Activated CD8-positive, alpha-beta memory T cell treated with anti-CD3 and anti-CD28 coated beads for 4 hours (primary cell): Measurements from ENCODE around the gene HLX.

ENCODE experiments used
- DNase-seq, 2 donors: peaks; one replicate each; pipeline ENCODE4 v3.0.0-alpha.2; 2020; ENCODE audit warnings: low read depth in 2 of 2

Gene HLX

GRCh38 chr1:220896092-220896491 lies 16.8 kb downstream of the HLX start:
- no peak for DNase-seq

DNA sequence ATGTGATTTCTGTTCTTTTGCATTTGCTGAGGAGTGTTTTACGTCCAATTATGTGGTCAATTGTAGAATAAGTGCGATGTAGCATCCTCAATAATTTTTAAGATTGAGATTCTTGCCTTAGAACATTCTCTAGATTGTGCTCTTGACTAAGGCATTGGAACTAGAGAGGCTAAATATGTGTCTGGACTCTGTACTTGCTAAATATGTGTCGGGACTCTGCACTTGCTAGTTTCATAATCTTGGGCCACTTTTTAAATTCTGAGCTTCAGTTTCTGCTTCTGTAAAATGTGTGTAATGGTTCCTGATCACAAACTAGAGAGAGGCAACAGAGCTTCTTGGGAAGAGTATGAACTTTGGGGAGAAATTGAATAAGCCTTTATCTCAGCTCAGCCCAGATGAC lies 21.6 kb downstream of the HLX start:
- no peak for DNase-seq

DNA sequence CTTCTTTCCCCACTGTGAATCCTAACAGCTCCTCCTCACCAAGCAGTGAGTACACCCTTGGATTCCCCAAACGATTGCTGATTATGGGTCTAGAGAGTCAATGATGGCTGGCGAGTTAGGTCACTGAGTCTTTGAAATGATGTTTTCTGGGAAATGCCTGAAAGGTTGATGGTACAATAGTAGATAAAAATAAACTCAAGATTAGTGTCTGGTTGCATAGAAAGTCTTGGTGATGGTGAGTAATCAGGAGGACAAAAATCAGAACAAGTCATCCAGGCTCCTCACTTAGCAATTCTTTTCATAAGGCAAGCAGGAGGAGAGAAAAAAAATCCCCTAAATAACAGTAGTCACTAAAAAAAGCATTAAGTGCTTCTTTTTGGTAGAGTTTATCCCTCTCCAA lies 22.6 kb downstream of the HLX start:
- no peak for DNase-seq

GRCh38 chr1:220902916-220903315 lies 23.7 kb downstream of the HLX start:
- DNase-seq = no peak

DNA sequence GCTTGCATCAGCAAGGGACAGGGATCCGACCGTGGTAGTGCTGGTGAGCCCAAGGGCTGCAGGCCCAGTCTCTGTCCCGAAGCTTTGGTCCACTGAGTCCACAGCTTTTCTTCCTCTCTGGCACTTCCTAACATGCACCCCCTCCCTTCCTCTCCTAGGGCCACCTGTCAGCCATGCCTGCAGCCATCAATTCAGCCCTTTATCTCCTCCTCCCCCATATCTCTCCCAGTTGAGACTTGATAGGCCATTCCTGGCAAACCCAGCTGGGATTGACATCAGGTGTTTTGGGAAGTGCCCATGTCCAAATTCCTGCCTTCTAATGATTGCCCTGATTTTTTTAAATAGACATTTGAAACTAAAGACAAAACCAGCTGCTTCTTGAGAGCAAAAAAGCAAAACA lies 25.6 kb downstream of the HLX start:
- DNase-seq = no peak

GRCh38 chr1:220905650-220906560 lies 26.7 kb downstream of the HLX start:
- DNase-seq = no peak

GRCh38 chr1:220906561-220907334 lies 27.5 kb downstream of the HLX start:
- DNase-seq = no peak

DNA sequence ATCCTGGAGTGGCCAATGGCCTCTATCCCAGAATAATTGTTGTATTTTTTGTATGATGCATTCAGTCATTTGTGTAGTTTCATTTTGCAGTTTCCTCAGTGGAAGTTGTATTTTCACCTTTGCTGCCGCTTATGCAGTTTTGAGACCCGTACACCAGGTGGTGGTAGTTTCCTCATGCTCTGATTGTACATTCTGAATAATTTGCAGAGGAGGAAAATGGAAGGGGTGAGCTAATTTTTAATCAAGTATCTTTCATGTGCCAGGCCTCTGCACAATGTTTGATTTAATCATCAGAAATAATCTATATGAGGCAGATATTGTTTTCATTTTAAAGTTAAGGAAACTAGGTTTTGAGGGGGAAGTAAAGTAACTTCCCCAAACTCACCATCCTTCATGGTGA lies 29.5 kb downstream of the HLX start:
- DNase-seq = no peak

GRCh38 chr1:220910021-220910420 lies 30.8 kb downstream of the HLX start:
- no peak for DNase-seq

DNA sequence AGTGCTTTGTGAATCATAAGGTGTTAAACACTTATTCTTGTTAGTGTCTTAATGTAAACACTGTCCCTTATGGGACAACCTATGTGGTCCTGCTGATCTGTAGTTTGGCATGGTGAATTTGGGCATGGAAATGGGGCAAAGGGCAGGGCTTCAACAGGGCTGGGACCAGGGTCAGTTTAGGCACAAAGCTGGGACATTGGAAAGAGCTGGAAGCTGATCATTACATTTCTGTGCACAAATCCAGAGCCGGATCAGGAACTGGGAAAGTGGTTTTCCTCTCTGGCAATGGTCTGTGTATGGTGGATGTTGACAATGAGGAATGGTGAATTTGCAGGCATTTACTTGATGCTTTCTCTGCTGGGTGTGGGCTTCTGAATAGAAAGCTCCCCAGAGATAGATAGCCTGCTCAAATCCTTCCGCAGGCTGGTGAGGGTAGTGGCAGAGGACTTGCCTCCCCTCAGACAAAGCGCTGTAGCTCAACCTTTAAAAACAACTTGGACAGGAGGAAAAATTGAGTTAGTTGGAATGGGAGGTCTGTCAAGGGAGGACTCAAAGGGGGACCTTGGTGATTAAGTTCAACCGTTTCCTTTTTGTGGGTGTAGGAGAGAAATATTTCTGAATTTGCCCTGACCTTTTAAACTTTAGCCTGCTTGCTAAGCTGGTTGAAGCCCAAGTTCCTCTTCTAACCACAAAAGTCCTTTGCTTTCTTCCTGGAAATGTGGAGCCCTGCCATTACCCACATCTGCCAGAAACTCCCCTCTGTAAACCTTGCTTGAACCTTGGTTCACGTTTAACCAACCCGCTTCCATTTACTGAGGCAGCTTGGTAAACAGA lies 35.3 kb downstream of the HLX start:
- no peak for DNase-seq

- no peak for DNase-seq
Measured at GRCh38 chr1:220915117-220915440, 35.8 kb downstream of the HLX start.

DNA sequence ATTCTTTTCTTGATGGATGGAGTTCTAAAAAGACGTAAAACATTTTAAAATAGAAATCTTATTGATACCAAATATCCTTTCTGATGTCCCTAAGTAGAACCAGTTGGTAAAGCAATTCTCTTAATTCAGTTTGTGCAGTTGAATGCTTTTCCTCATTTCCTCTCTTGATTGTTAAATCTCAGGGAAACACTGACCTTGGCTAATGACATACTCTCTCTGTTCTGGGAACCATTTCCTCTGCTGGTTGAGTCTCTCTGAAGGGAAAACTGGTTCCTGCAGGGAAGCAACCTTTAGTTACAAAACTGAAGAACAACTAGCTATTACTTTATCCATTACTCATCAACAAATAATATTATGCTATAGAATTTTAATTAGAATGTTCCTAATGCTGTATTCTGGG lies 36.7 kb downstream of the HLX start:
- DNase-seq = no peak

- no peak for DNase-seq
Measured at GRCh38 chr1:220917101-220917500, 37.9 kb downstream of the HLX start.

- no peak for DNase-seq
Measured at GRCh38 chr1:220917535-220918209, 38.4 kb downstream of the HLX start.

DNA sequence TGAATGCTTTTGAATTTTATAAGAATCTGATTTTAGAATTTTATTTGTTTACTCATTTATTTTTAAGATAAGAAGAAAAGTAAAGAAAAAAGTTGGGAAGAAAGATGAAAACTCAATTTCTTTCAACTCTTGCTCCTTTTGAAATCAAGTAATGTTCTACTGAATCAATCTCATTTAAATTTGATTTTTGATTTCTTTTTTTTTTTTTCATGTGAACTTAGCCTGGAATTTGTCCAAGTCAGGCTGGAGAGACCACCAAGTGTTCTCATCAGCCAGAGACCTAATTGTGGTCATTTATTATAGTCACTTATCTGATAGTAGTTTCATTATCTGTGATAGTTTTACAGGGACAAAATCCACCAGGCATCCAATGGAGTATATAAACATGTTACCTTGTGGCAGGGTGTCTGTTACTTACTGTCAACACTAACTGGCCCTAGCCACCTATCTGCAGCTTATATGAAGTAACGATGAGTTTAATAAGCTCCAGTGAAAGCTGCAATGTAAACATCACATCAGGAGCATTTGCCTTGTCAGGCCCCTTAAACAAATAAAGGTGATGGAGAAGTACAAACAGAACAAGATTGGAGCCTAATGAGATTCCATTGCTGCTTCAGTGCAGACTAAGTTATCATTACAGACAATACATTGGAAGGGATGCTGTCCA lies 39.2 kb downstream of the HLX start:
- DNase-seq = no peak

- no peak for DNase-seq
Measured at GRCh38 chr1:220920967-220921366, 41.7 kb downstream of the HLX start.

DNA sequence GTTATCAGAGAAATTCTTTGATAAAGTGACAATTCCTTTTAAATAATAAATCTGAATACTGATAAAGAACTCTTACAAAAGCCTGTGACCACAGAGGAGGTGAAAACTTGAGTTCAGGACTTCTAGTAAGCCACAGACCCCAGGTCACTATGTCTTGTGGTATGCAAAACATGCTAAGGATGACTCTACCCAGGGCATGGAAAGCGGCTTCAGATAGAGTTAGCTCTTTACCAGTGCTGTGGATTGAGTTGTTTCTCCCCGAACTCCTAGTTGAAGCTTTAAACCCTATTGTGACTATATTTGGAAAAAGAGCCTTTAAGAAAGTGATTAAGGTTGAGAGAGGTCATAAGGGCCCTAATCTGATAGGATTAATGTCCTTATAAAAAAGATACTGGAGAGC lies 42.3 kb downstream of the HLX start:
- no peak for DNase-seq

- DNase-seq = no peak
Measured at GRCh38 chr1:220921971-220922635, 42.9 kb downstream of the HLX start.

- no peak for DNase-seq
Measured at GRCh38 chr1:220922951-220923350, 43.7 kb downstream of the HLX start.

DNA sequence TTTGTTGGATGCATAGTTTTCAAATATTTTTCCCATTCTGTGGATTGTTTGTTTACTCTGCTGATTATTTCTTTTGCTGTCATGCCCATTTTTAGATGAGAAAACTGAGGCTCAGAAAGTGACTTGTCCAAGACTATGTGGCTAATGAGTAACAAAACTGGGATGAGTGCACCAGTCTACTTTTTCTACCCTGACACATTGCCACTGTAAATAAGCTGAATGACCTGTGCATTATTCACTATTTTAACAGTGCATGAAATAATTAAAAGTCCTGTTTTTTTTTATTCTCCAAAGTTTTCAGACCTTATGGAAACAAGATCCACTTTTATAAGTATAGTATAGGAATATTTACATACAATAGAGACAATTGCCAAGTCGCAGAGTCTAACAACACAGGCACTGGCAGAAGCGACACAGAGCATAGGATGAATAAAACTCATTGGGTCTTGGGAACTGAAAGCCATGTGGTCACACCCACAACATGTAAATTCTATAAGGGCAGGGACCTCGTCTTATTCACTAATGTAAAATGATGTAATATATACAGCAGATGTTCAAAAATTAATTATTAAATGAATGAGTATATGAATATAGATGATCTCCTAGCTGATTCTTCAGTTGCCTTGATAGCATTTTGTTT lies 45.2 kb downstream of the HLX start:
- no peak for DNase-seq
